Right lobe of liver (tissue), 6 donors: ENCODE measurements around the gene ZNF891. TPM values are rescaled to one million over a fixed set of nuclear protein-coding genes. Genes with fewer than 3 reads are reported as not detected.

Source experiments
- ATAC-seq, 4 donors: fragments of 200-7000 bp; cut with Tn5 transposase; one replicate each; pipeline ENCODE4 v1.9.1; 2020; ENCODE audit warnings: mild to moderate bottlenecking in 4 of 4, moderate library complexity in 4 of 4
- DNase-seq, 3 donors: peaks; one replicate each; pipeline ENCODE4 v3.0.0-alpha.2; 2020
- H3K27ac ChIP-seq, 3 donors: fragments of 200-600 bp; one replicate each; pipeline ENCODE4 v1.8.0; 2022
- H3K27me3 ChIP-seq, 2 donors: fragments of 200-600 bp; one replicate each; pipeline ENCODE4 v1.8.0; 2022
- H3K36me3 ChIP-seq, 4 donors: fragments of 200-600 bp; sonication (generic) in 1 of 4; one replicate each; pipeline versions ENCODE4 v1.5.1 to v1.8.0; 2017 to 2022; ENCODE audit warnings: control low read depth in 1 of 4
- H3K4me1 ChIP-seq, 4 donors: fragments of 200-600 bp; sonication (generic) in 1 of 4; one replicate each; pipeline versions ENCODE4 v1.5.1 to v1.8.0; 2017 to 2022; ENCODE audit warnings: control low read depth in 1 of 4
- H3K4me3 ChIP-seq, 3 donors: fragments of 200-600 bp; one replicate each; pipeline ENCODE4 v1.8.0; 2022
- H3K9me3 ChIP-seq, 4 donors: fragments of 200-600 bp; sonication (generic) in 1 of 4; one replicate each; pipeline versions ENCODE4 v1.5.1 to v1.8.0; 2017 to 2022; ENCODE audit warnings: control low read depth in 1 of 4
- CTCF ChIP-seq, 4 donors: fragments of 200-600 bp in 3 of 4; fragments of 450-650 bp in 1 of 4; IDR thresholded peaks; one replicate each; pipeline versions ENCODE4 v1.5.1 to v1.8.0; 2016 to 2022; ENCODE audit warnings: antibody characterized with exemption in 4 of 4, mild to moderate bottlenecking in 2 of 4
- POLR2A ChIP-seq: fragments of 450-650 bp; IDR thresholded peaks from one replicate; pipeline ENCODE4 v1.6.1; 2017; ENCODE audit warnings: antibody characterized with exemption, mild to moderate bottlenecking
- WGBS: methylation state at CpG from one replicate; pipeline ENCODE4 v1.1.6; 2018; ENCODE audit warnings: low coverage, low lambda C conversion rate; ENCODE audit not compliant: insufficient coverage; ENCODE audit errors: missing lambda C conversion rate; 5-methylcytosine and 5-hydroxymethylcytosine counted together
- intact Hi-C, 2 donors: fragments of 100-400 bp; cut with DNase I; formaldehyde crosslinking; loops; one replicate each; pipeline versions ENCODE4 v1.11.2 to v1.14.1; 2022
- total RNA-seq, 6 experiments: library from RNA; depleted of rRNA in 2 of 6; stranded (reverse); fragments of >200 nt in 2 of 6; fragmentation: NEBNext Ultra II Directional in 3 of 6; extraction: Animal tissue kit (Norgen Biotek cat#: 25700) in 3 of 6; gene quantifications; one replicate each; pipeline versions ENCODE4 v1.1.0 to v1.2.4, GENCODE V29; 2016 to 2023
- donor health status: DM: no; HTN: yes; CAD: no.
- donor health status: DM: no; HTN: no; CAD: no.
- donor health status: DM: no; HTN: no; CAD: no.
- donor health status: DM: no; HTN: yes; CAD: no.
- donor health status: DM: no; HTN: yes; CAD: no.

ZNF891 gene
- total RNA-seq, 6 experiments from 2014 or later = 0.50 to 0.92 (median 0.79) TPM

GRCh38 chr12:133107121-133107520 is 23.0 kb downstream of the ZNF891 start:
- no peak for TF ChIP-seq CTCF (IDR thresholded peaks at IDR 0.05)
- no peak for TF ChIP-seq POLR2A
- intact Hi-C loops = no loop called here
- Histone ChIP-seq H3K9me3 (peaks cover 3 to 89% (median 60%) of the 10 kb centered on the region in 4 donors), H3K27ac (no peak overlapping the region), H3K4me1 (no peaks in the 10 kb centered on the region), H3K36me3 (peaks cover 0 to 35% (median 13%) of the 10 kb centered on the region in 4 donors), H3K27me3 (no peaks in the 10 kb centered on the region), H3K4me3 (no peak overlapping the region)
- WGBS = 100% methylated on average over 1 of the region's 1 CpG
- DNase-seq (no peak), ATAC-seq (no peak)

- no peak overlapping the region for H3K4me3 ChIP-seq
- DNase-seq = no peak
Measured at GRCh38 chr12:133106253-133106652, 23.8 kb downstream of the ZNF891 start.

GRCh38 chr12:133105620-133106019 is 24.5 kb downstream of the ZNF891 start:
- no peak overlapping the region for H3K4me3 ChIP-seq
- 71% methylated on average over 1 of the region's 3 CpGs for WGBS
- no peaks in the 10 kb centered on the region for H3K27me3 ChIP-seq
- H3K4me1 ChIP-seq = no peaks in the 10 kb centered on the region
- DNase-seq (no peak), ATAC-seq (no peak)
- H3K27ac ChIP-seq = no peak overlapping the region
- peaks cover 4 to 90% (median 59%) of the 10 kb centered on the region in 4 donors for H3K9me3 ChIP-seq
- TF ChIP-seq POLR2A = no peak
- TF ChIP-seq CTCF (IDR thresholded peaks at IDR 0.05) = no peak
- intact Hi-C loops = no loop called here
- H3K36me3 ChIP-seq = peaks cover 0 to 44% (median 16%) of the 10 kb centered on the region in 4 donors

More at GRCh38 chr12:133106253-133106652, 23.8 kb downstream of the ZNF891 start:
- intact Hi-C loops = no loop called here
- ATAC-seq = no peak
- H3K9me3 ChIP-seq = peaks cover 4 to 90% (median 60%) of the 10 kb centered on the region in 4 donors
- TF ChIP-seq CTCF (IDR thresholded peaks at IDR 0.05) (no peak), POLR2A (no peak)
- peaks cover 0 to 38% (median 14%) of the 10 kb centered on the region in 4 donors for H3K36me3 ChIP-seq
- no peak overlapping the region for H3K27ac ChIP-seq
- H3K4me1 ChIP-seq = no peaks in the 10 kb centered on the region
- WGBS = 90% methylated on average over 4 of the region's 5 CpGs
- no peaks in the 10 kb centered on the region for H3K27me3 ChIP-seq

GRCh38 chr12:133083345-133083744 is 46.7 kb downstream of the ZNF891 start:
- H3K4me1 ChIP-seq = peaks cover 0 to 5% (median 0%) of the 10 kb centered on the region in 4 donors
- 100% methylated on average over 4 of the region's 6 CpGs for WGBS
- DNase-seq (no peak), ATAC-seq (no peak)
- intact Hi-C loops = no loop called here
- peaks cover 0 to 45% (median 33%) of the 10 kb centered on the region in 4 donors for H3K36me3 ChIP-seq
- H3K27me3 ChIP-seq = no peaks in the 10 kb centered on the region
- TF ChIP-seq CTCF (IDR thresholded peaks at IDR 0.05) (no peak), POLR2A (no peak)
- no peak overlapping the region for H3K4me3 ChIP-seq
- H3K27ac ChIP-seq = no peak overlapping the region
- peaks cover 0 to 48% (median 19%) of the 10 kb centered on the region in 4 donors for H3K9me3 ChIP-seq
